ENCODE measurements around the gene TSC22D2. TPM values are rescaled to one million over a fixed set of nuclear protein-coding genes. Genes with fewer than 3 reads are reported as not detected.

TSC22D2 gene
- total RNA-seq, 4 donors from 2014 or later = 14.4 to 35.1 (median 21.2) TPM

DNA sequence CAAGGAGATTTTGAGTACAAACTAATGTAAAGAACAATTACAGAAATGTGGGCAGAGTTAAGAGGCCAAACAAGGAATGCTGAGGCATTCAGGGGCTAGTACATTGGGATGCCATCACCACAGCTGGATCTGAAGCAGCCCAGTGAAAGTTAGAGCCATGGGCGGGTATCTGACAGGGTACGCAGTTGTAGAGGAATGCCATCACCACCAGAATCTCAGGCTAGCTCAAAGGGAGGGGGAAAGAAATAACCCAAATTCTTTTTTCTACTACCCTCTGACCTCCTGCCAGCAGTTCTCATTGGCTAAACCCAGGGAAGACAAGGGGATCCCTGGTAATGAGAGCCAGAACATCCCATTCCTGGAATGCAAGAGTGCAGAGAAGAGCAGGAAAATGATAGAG is 9.0 kb upstream of the TSC22D2 start:
- Histone ChIP-seq H3K4me1 (no peaks in the 10 kb centered on the region), H3K27me3 (no peaks in the 10 kb centered on the region), H3K9me3 (no peaks in the 10 kb centered on the region), H3K36me3 (no peaks in the 10 kb centered on the region), H3K4me3 (replicated peaks in 1 of 3) (no peak overlapping the region), H3K27ac (no peak overlapping the region)
- DNase-seq = no peak
- 95 to 97% methylated on average over 2 of the region's 2 CpGs for WGBS, 2 donors
- intact Hi-C loops (cut with DNase I) = no loop called here
- TF ChIP-seq CTCF (IDR thresholded peaks at IDR 0.05) (no peak), POLR2A (IDR thresholded peaks at IDR 0.05) (no peak)

DNA sequence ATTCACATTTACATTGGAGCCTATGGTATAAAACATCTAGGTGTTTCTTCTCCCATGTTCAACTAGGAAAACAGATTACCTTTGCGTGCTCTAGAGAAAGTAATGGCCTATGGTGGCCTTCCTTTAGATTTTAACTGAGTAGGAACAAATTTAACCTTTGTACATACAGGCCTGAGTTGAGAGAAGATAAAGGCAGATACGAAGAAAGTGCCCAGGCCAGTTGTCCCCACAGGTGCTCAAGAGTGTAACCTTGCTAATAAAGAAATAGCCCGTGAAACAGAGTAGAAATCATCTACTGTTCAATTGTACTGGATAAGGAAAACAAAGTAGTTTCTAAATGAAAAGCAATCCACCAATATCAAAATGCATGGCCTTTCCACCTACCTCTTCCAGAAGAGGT is 6.8 kb upstream of the TSC22D2 start:
- Histone ChIP-seq H3K4me1 (no peaks in the 10 kb centered on the region), H3K27me3 (no peaks in the 10 kb centered on the region), H3K9me3 (no peaks in the 10 kb centered on the region), H3K4me3 (replicated peaks in 1 of 3) (no peak overlapping the region), H3K27ac (no peak overlapping the region), H3K36me3 (no peaks in the 10 kb centered on the region)
- WGBS, 2 donors = 82 to 87% methylated on average over 3 of the region's 3 CpGs
- TF ChIP-seq POLR2A (IDR thresholded peaks at IDR 0.05) = no peak
- no peak for TF ChIP-seq CTCF (IDR thresholded peaks at IDR 0.05)
- intact Hi-C loops (cut with DNase I) = no loop called here
- no peak for DNase-seq

DNA sequence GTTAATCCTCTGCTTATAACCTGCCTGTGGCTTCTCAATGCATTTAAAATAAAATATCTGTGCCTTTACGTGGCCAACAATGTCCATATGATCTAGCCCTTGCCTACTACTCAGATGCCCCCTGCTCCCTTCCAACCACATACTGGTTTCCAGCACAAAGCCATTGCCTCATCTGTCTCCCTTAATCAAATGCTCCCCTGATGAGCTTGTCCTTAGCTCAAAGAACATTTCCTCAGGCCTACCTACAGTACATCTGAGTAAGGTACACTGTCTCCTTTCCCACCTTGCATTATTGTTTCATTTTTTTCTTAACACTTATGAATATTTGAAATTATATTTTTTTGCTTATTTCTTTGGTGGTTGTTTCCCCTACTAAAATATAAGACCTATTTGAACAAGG is 5.9 kb upstream of the TSC22D2 start:
- DNase-seq = no peak
- Histone ChIP-seq H3K4me3 (replicated peaks in 1 of 3) (no peak overlapping the region), H3K27ac (no peak overlapping the region), H3K27me3 (no peaks in the 10 kb centered on the region), H3K9me3 (no peaks in the 10 kb centered on the region), H3K4me1 (no peaks in the 10 kb centered on the region), H3K36me3 (no peaks in the 10 kb centered on the region)
- TF ChIP-seq POLR2A (IDR thresholded peaks at IDR 0.05) (no peak), CTCF (IDR thresholded peaks at IDR 0.05) (no peak)
- intact Hi-C loops (cut with DNase I) = no loop called here
- 89 to 100% methylated on average over 1 of the region's 1 CpG for WGBS, 2 donors

DNA sequence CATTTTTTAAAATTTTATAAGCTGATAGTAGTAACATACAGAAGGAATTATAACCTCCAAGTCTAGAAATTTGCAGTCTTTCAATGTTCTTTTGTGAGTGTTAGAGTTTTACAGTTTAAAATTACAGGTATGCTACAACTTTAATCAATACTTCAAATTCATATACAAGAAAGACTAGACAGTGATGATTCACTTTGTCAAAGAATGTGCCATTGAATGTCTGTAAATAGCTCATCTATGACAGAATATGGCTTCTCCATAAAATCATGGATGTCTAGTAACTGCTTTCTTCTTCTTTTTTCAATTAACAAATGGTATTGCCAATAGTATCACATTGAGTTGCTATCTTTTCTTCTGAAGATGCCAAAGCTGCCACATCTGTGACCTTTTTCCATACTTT is 4.1 kb upstream of the TSC22D2 start:
- H3K4me1 ChIP-seq = no peaks in the 10 kb centered on the region
- H3K4me3 ChIP-seq (replicated peaks in 1 of 3) = no peak overlapping the region
- DNase-seq = no peak
- no peaks in the 10 kb centered on the region for H3K36me3 ChIP-seq
- H3K27me3 ChIP-seq = no peaks in the 10 kb centered on the region
- TF ChIP-seq CTCF (IDR thresholded peaks at IDR 0.05) (no peak), POLR2A (IDR thresholded peaks at IDR 0.05) (no peak)
- no peaks in the 10 kb centered on the region for H3K9me3 ChIP-seq
- no peak overlapping the region for H3K27ac ChIP-seq
- intact Hi-C loops (cut with DNase I) = no loop called here

GRCh38 chr3:150407051-150407807 is 869 bp upstream of the TSC22D2 start:
- H3K4me3 ChIP-seq (replicated peaks in 1 of 3) = peak overlapping the region in 2 of 3 donors; percentile 29 to 87
- intact Hi-C loops (cut with DNase I) = no loop called here
- no peaks in the 10 kb centered on the region for H3K27me3 ChIP-seq
- no peaks in the 10 kb centered on the region for H3K36me3 ChIP-seq
- no peaks in the 10 kb centered on the region for H3K9me3 ChIP-seq
- peaks cover 0 to 9% of the 10 kb centered on the region in 2 donors for H3K4me1 ChIP-seq
- WGBS, 2 donors = 37 to 38% methylated on average over 12 of the region's 12 CpGs
- TF ChIP-seq POLR2A (IDR thresholded peaks at IDR 0.05) (no peak), CTCF (IDR thresholded peaks at IDR 0.05) (no peak)
- no peak for DNase-seq
- H3K27ac ChIP-seq = peak overlapping the region; percentile 99 to 100 (median 100)

All from thyroid gland (tissue), 4 donors.